GM20000 (cell line): Measurements from ENCODE around the gene EYA2.

ENCODE experiments used
- DNase-seq: peaks from one replicate; pipeline ENCODE4 v3.0.0; 2012; ENCODE audit warnings: low spot score
- CTCF ChIP-seq: IDR thresholded peaks from 2 replicates; pipeline ENCODE4 v1.5.1; 2012; ENCODE audit warnings: mild to moderate bottlenecking, control low read depth; ENCODE audit errors: extremely low read depth, missing control alignments

EYA2 gene

GRCh38 chr20:47043086-47043485 lies 148.4 kb downstream of the EYA2 start:
- no peak for TF ChIP-seq CTCF
- DNase-seq, result no peak

GRCh38 chr20:47044938-47045337 lies 150.3 kb downstream of the EYA2 start:
- no peak for TF ChIP-seq CTCF
- no peak for DNase-seq

DNA sequence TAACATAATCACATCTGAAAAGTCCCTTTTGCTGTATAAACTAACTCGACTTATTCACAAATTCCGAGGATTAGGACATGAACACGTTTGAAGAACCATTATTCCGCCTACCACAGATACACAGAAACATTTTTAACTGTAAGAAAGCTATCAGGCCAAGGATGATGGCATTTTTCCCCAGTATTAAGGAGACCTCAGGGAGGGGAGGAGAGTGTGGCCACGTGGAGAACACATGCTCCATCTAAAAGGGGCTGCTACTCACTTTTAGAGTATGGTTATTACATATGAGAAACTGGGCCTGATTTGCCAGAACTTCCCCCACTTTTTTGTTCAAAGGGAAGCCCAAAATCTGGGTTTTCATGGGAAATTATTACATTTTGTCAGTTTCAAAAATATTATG lies 153.4 kb downstream of the EYA2 start:
- TF ChIP-seq CTCF, result no peak
- no peak for DNase-seq

DNA sequence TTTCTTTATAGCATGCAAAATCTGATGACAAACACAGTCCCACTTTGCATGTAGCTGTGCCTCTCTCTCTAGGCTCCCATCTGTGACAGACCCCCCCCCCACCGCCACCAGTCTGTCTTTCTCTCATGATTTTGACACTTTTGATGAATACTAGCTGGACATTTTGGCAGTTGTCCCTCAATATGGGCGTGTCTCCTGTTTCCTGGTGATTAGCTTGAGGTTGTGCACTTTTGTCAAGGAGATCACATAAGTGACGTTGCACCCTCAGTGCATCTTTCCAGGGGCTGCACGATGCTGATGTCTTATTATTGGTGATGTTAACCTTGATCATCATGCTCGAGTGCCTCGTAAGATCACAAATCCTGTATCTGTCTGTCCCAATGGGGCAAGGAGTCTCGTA lies 155.1 kb downstream of the EYA2 start:
- TF ChIP-seq CTCF, result no peak
- DNase-seq, result no peak

DNA sequence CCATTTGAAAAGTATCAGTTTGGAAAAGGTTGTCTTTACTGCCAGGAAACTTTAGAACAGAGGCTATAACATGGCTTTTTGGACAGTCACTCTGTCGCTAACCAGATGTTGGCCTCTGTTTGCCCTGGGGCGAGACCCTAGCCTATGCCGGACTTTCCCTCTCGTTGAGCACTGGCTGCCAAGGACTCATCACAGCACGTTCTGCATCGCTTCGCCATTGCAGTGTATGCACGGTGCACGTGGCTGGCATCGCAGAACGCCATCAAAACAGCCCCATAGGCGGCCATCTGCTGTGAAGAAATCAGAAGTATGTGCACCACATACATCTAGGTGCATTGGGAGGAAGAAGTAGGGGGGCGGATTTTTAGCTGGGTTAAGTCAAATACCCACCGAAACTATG lies 156.4 kb downstream of the EYA2 start:
- TF ChIP-seq CTCF, result no peak
- no peak for DNase-seq

DNA sequence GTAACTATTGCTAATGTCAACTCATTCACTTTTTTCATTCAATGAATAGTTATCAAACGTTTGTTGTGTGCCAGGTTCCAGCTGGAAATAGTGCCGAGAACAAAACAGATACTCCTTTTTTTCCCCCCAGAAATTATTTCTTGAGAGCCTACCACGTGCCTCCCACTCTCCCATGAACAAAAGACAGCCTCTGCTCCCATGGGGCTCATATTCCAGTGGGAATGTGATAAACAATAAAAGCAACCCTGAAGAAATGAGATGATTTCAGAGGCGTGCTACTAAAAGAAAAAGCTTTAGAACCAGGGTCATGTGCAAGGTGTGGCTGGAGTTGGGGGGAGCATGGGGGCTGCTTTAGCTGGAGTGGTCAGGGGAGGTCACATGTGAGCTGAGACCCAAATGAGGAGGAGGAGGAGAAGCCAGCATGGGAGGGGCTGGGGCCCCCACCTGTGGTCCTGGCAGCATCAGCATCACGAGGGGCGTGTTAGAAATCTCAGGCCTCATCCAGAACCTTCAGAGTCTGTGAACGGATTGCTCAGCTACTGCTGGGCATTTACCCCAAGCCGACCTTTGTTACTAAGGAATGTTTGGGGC lies 157.4 kb downstream of the EYA2 start:
- no peak for TF ChIP-seq CTCF
- no peak for DNase-seq

DNA sequence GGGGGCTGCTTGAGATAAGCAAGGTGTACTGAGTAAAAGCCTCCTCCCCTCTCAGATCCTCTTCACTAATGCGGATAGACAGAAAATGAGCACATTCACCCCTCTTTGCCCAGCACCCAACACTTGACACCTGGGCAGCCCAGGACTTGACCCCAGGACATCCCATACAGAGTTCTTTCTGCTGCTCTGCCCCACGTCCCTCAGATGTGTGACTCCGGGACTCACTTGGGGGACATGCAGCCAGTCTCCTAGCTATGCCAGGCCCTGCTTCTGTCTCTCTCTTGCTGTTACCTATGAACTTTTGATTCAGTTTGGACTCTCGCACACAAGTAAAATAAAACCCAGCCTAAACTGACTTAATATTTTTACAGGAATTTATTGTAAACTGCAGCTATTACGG lies 159.9 kb downstream of the EYA2 start:
- DNase-seq, result no peak
- TF ChIP-seq CTCF, result no peak
